GM23338 (cell line): ENCODE data around the gene LIMA1. TPM values are rescaled to one million over a fixed set of nuclear protein-coding genes. Genes with fewer than 3 reads are reported as not detected.

ENCODE experiments used
- ATAC-seq: fragments of 200-7000 bp; cut with Tn5 transposase; 3 replicates; pipeline ENCODE4 v1.9.1; 2020
- DNase-seq: peaks from one replicate; pipeline ENCODE4 v3.0.0-alpha.2; 2015; ENCODE audit warnings: low spot score
- H2AFZ ChIP-seq: fragments of 200-600 bp; sonication (generic); 2 replicates; pipeline ENCODE4 v1.8.0; 2016; ENCODE audit warnings: antibody characterized with exemption, mild to moderate bottlenecking, moderate library complexity
- H3F3A ChIP-seq: fragments of 200-600 bp; sonication (generic); replicated peaks from 2 replicates; pipeline ENCODE4 v1.8.0; 2017; ENCODE audit warnings: antibody characterized with exemption, mixed run types, low read depth
- H3K27ac ChIP-seq: fragments of 200-600 bp; sonication (generic); 2 replicates; pipeline ENCODE4 v1.6.1; 2016; ENCODE audit warnings: low read depth
- H3K27me3 ChIP-seq: fragments of 200-600 bp; sonication (generic); 2 replicates; pipeline ENCODE4 v1.8.0; 2016; ENCODE audit warnings: mild to moderate bottlenecking, mixed run types, moderate library complexity; ENCODE audit not compliant: insufficient read depth
- H3K36me3 ChIP-seq: fragments of 200-600 bp; sonication (generic); 2 replicates; pipeline ENCODE4 v1.8.0; 2016; ENCODE audit warnings: mild to moderate bottlenecking; ENCODE audit not compliant: insufficient read depth
- H3K4me1 ChIP-seq: fragments of 200-600 bp; sonication (generic); 2 replicates; pipeline ENCODE4 v1.8.0; 2016; ENCODE audit warnings: mild to moderate bottlenecking, moderate library complexity; ENCODE audit not compliant: insufficient read depth
- H3K4me2 ChIP-seq: fragments of 200-600 bp; sonication (generic); 2 replicates; pipeline ENCODE4 v1.7.1; 2017; ENCODE audit warnings: mixed run types
- H3K4me3 ChIP-seq: fragments of 200-600 bp; sonication (generic); 2 replicates; pipeline ENCODE4 v1.6.1; 2016; ENCODE audit warnings: mixed run types
- H3K79me2 ChIP-seq: fragments of 200-600 bp; sonication (generic); replicated peaks from 2 replicates; pipeline ENCODE4 v1.8.0; 2017; ENCODE audit warnings: mild to moderate bottlenecking; ENCODE audit not compliant: insufficient read depth
- H3K9me2 ChIP-seq: fragments of 200-600 bp; sonication (generic); 2 replicates; pipeline ENCODE4 v1.8.0; 2017; ENCODE audit not compliant: insufficient read depth
- H4K20me1 ChIP-seq: fragments of 200-600 bp; sonication (generic); replicated peaks from 2 replicates; pipeline ENCODE4 v1.8.0; 2017; ENCODE audit warnings: mild to moderate bottlenecking; ENCODE audit not compliant: insufficient read depth
- H3K27ac Mint-ChIP-seq: 2 replicates; pipeline ENCODE4 v1.8.0; 2020; ENCODE audit warnings: inconsistent platforms, mild to moderate bottlenecking, moderate library complexity, mixed read lengths
- H3K27me3 Mint-ChIP-seq: 3 replicates; pipeline ENCODE4 v1.8.0; 2022; ENCODE audit warnings: low read depth, mild to moderate bottlenecking, moderate library complexity, mixed read lengths, inconsistent platforms; ENCODE audit not compliant: insufficient read depth, poor library complexity
- H3K36me3 Mint-ChIP-seq: 3 replicates; pipeline ENCODE4 v1.8.0; 2021; ENCODE audit warnings: low read depth, mild to moderate bottlenecking, inconsistent platforms, moderate library complexity, mixed read lengths
- H3K4me1 Mint-ChIP-seq: 3 replicates; pipeline ENCODE4 v1.8.0; 2020; ENCODE audit warnings: mild to moderate bottlenecking, inconsistent platforms, mixed read lengths
- H3K4me3 Mint-ChIP-seq: 3 replicates; pipeline ENCODE4 v1.8.0; 2021; ENCODE audit warnings: moderate library complexity, mild to moderate bottlenecking, inconsistent platforms, mixed read lengths
- H3K9me3 Mint-ChIP-seq: 3 replicates; pipeline ENCODE4 v1.8.0; 2020; ENCODE audit warnings: moderate library complexity, mild to moderate bottlenecking, inconsistent platforms, mixed read lengths
- EZH2 ChIP-seq: fragments of 200-600 bp; sonication (generic); IDR thresholded peaks from one replicate; pipeline ENCODE4 v1.8.0; 2017; ENCODE audit warnings: antibody characterized with exemption, mild to moderate bottlenecking, low read depth; ENCODE audit not compliant: unreplicated experiment
- EZH2phosphoT487 ChIP-seq: fragments of 200-600 bp; sonication (generic); IDR thresholded peaks from one replicate; pipeline ENCODE4 v1.8.1; 2018; ENCODE audit warnings: antibody characterized with exemption; ENCODE audit not compliant: unreplicated experiment
- JUNB ChIP-seq: IDR thresholded peaks from one replicate; pipeline ENCODE4 v1.6.1; 2016; ENCODE audit warnings: antibody characterized with exemption; ENCODE audit not compliant: unreplicated experiment
- POLR2AphosphoS5 ChIP-seq: IDR thresholded peaks from 2 replicates; pipeline ENCODE4 v1.6.1; 2016; ENCODE audit warnings: antibody characterized with exemption, low read depth
- STAT1 ChIP-seq: IDR thresholded peaks from one replicate; pipeline ENCODE4 v1.6.1; 2016; ENCODE audit warnings: antibody characterized with exemption; ENCODE audit not compliant: unreplicated experiment
- ZNF331 ChIP-seq: fragments of 250-450 bp; sonication (Bioruptor Pico); IDR thresholded peaks from 2 replicates; pipeline ENCODE4 v1.5.0; 2020; ENCODE audit warnings: low read depth, mild to moderate bottlenecking, moderate library complexity
- polyA plus RNA-seq: library from polyadenylated mRNA; unstranded; fragments of >200 nt; fragmentation: Nextera tagmentation; extraction: Ambion mirVana; gene quantifications from 2 replicates; pipeline ENCODE4 v1.2.1, GENCODE V29; 2016
- total RNA-seq: library from RNA; depleted of rRNA; stranded (reverse); fragments of >200 nt; shearing (Covaris generic); gene quantifications from 2 replicates; pipeline ENCODE4 v1.2.3, GENCODE V29; 2014
- TF ChIP-seq, protein P1 (sequence below): IDR thresholded peaks from one replicate; pipeline ENCODE4 v1.6.1; 2018; ENCODE audit warnings: antibody characterized with exemption; ENCODE audit not compliant: unreplicated experiment
- TF ChIP-seq, protein P2 (sequence below), 2 experiments: fragments of 200-600 bp in 1 of 2; sonication (generic) in 1 of 2; conservative IDR thresholded peaks; 2 replicates each; pipeline versions ENCODE4 v1.5.1 to v1.6.1; 2016 to 2017; ENCODE audit warnings: antibody characterized with exemption in 2 of 2, low read depth in 2 of 2, mild to moderate bottlenecking in 2 of 2, moderate library complexity in 1 of 2
- TF ChIP-seq, protein P3 (sequence below): fragments of 250-450 bp; sonication (Bioruptor Pico); IDR thresholded peaks from 2 replicates; pipeline ENCODE4 v1.5.0; 2020; ENCODE audit warnings: mild to moderate bottlenecking, moderate library complexity

Gene LIMA1
- total and polyA plus RNA-seq, 2 experiments from 2014 or later, result 27.7 to 29.6 TPM

DNA sequence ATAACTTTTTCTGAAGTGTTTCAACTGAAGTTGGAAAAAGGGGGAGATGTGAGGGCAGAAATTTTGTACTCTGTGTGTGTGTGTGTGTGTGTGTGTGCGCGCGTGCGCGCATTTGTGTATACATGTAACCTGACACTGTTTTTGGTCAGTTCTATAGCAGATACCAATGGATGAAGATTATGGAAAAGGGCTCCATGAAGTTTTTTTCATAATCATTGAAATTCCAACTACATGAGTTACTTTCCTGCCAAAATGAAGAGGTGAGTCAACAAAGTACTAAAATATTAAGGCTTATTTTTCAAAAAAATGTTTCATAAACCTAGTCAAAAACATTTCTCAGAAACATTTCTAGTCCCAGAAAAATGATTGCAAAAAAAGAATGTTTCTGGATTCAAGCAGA is 90.4 kb downstream of the LIMA1 start (continued):
- TF ChIP-seq, protein P1, sequence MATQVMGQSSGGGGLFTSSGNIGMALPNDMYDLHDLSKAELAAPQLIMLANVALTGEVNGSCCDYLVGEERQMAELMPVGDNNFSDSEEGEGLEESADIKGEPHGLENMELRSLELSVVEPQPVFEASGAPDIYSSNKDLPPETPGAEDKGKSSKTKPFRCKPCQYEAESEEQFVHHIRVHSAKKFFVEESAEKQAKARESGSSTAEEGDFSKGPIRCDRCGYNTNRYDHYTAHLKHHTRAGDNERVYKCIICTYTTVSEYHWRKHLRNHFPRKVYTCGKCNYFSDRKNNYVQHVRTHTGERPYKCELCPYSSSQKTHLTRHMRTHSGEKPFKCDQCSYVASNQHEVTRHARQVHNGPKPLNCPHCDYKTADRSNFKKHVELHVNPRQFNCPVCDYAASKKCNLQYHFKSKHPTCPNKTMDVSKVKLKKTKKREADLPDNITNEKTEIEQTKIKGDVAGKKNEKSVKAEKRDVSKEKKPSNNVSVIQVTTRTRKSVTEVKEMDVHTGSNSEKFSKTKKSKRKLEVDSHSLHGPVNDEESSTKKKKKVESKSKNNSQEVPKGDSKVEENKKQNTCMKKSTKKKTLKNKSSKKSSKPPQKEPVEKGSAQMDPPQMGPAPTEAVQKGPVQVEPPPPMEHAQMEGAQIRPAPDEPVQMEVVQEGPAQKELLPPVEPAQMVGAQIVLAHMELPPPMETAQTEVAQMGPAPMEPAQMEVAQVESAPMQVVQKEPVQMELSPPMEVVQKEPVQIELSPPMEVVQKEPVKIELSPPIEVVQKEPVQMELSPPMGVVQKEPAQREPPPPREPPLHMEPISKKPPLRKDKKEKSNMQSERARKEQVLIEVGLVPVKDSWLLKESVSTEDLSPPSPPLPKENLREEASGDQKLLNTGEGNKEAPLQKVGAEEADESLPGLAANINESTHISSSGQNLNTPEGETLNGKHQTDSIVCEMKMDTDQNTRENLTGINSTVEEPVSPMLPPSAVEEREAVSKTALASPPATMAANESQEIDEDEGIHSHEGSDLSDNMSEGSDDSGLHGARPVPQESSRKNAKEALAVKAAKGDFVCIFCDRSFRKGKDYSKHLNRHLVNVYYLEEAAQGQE, result no peak
- TF ChIP-seq ZNF331 (CRISPR knock-in tag), result no peak

DNA sequence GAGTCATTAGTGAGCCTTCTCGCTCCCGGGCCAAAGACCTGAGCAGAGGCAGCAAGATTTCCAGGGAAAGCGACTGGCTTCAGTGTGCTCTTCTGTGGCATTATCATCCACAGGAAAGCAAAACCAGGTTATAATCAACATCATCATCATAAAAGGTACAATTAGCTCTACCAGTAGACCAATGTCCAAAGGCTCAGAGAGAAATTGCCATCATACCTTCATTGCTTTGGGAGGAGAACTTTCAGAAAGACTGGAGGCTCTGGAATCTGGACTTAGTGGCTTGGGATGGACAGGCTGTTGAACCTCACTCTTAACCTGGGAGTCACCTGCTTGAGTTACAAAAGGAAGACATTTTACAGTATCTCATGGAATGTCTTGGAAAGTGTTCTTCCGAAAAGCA is 91.1 kb downstream of the LIMA1 start:
- H3K4me3 Mint-ChIP-seq, result no peak overlapping the region
- TF ChIP-seq, protein P2, sequence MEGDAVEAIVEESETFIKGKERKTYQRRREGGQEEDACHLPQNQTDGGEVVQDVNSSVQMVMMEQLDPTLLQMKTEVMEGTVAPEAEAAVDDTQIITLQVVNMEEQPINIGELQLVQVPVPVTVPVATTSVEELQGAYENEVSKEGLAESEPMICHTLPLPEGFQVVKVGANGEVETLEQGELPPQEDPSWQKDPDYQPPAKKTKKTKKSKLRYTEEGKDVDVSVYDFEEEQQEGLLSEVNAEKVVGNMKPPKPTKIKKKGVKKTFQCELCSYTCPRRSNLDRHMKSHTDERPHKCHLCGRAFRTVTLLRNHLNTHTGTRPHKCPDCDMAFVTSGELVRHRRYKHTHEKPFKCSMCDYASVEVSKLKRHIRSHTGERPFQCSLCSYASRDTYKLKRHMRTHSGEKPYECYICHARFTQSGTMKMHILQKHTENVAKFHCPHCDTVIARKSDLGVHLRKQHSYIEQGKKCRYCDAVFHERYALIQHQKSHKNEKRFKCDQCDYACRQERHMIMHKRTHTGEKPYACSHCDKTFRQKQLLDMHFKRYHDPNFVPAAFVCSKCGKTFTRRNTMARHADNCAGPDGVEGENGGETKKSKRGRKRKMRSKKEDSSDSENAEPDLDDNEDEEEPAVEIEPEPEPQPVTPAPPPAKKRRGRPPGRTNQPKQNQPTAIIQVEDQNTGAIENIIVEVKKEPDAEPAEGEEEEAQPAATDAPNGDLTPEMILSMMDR (conservative IDR thresholded peaks at IDR 0.05; ENCODE audit: low read depth in 2 of 2), result no peak
- TF ChIP-seq POLR2AphosphoS5 (no peak), EZH2 (no peak), JUNB (no peak), ZNF331 (CRISPR knock-in tag) (no peak), STAT1 (no peak), EZH2phosphoT487 (no peak)
- TF ChIP-seq, protein P3, sequence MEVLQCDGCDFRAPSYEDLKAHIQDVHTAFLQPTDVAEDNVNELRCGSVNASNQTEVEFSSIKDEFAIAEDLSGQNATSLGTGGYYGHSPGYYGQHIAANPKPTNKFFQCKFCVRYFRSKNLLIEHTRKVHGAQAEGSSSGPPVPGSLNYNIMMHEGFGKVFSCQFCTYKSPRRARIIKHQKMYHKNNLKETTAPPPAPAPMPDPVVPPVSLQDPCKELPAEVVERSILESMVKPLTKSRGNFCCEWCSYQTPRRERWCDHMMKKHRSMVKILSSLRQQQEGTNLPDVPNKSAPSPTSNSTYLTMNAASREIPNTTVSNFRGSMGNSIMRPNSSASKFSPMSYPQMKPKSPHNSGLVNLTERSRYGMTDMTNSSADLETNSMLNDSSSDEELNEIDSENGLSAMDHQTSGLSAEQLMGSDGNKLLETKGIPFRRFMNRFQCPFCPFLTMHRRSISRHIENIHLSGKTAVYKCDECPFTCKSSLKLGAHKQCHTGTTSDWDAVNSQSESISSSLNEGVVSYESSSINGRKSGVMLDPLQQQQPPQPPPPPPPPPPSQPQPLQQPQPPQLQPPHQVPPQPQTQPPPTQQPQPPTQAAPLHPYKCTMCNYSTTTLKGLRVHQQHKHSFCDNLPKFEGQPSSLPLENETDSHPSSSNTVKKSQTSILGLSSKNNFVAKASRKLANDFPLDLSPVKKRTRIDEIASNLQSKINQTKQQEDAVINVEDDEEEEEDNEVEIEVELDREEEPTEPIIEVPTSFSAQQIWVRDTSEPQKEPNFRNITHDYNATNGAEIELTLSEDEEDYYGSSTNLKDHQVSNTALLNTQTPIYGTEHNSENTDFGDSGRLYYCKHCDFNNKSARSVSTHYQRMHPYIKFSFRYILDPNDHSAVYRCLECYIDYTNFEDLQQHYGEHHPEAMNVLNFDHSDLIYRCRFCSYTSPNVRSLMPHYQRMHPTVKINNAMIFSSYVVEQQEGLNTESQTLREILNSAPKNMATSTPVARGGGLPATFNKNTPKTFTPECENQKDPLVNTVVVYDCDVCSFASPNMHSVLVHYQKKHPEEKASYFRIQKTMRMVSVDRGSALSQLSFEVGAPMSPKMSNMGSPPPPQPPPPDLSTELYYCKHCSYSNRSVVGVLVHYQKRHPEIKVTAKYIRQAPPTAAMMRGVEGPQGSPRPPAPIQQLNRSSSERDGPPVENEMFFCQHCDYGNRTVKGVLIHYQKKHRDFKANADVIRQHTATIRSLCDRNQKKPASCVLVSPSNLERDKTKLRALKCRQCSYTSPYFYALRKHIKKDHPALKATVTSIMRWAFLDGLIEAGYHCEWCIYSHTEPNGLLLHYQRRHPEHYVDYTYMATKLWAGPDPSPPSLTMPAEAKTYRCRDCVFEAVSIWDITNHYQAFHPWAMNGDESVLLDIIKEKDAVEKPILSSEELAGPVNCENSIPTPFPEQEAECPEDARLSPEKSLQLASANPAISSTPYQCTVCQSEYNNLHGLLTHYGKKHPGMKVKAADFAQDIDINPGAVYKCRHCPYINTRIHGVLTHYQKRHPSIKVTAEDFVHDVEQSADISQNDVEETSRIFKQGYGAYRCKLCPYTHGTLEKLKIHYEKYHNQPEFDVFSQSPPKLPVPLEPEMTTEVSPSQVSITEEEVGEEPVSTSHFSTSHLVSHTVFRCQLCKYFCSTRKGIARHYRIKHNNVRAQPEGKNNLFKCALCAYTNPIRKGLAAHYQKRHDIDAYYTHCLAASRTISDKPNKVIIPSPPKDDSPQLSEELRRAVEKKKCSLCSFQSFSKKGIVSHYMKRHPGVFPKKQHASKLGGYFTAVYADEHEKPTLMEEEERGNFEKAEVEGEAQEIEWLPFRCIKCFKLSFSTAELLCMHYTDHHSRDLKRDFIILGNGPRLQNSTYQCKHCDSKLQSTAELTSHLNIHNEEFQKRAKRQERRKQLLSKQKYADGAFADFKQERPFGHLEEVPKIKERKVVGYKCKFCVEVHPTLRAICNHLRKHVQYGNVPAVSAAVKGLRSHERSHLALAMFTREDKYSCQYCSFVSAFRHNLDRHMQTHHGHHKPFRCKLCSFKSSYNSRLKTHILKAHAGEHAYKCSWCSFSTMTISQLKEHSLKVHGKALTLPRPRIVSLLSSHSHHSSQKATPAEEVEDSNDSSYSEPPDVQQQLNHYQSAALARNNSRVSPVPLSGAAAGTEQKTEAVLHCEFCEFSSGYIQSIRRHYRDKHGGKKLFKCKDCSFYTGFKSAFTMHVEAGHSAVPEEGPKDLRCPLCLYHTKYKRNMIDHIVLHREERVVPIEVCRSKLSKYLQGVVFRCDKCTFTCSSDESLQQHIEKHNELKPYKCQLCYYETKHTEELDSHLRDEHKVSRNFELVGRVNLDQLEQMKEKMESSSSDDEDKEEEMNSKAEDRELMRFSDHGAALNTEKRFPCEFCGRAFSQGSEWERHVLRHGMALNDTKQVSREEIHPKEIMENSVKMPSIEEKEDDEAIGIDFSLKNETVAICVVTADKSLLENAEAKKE (CRISPR knock-in tag), result no peak
- TF ChIP-seq, protein P1, result no peak

More for the DNA sequence above, 91.1 kb downstream of the LIMA1 start:
- 0 out of 2 replicates have a peak overlapping the region, but pooled peaks have one; percentile 30 for H3K27ac ChIP-seq
- peaks cover 16% of the 10 kb centered on the region for H3K36me3 ChIP-seq
- no peaks in the 10 kb centered on the region for H3K79me2 ChIP-seq
- H2AFZ ChIP-seq, result no peak overlapping the region
- no peak overlapping the region for H3K4me2 ChIP-seq
- no peak overlapping the region for H3K4me3 ChIP-seq
- ATAC-seq, result no peak
- no peaks in the 10 kb centered on the region for H3K9me2 ChIP-seq
- Mint-ChIP-seq H3K9me3 (no peaks in the 10 kb centered on the region), H3K27ac (no peak overlapping the region), H3K36me3 (peaks cover 28% of the 10 kb centered on the region), H3K4me1 (no peaks in the 10 kb centered on the region), H3K27me3 (no peaks in the 10 kb centered on the region)
- H3F3A ChIP-seq, result no peaks in the 10 kb centered on the region
- H3K4me1 ChIP-seq, result no peaks in the 10 kb centered on the region
- no peaks in the 10 kb centered on the region for H3K27me3 ChIP-seq
- H4K20me1 ChIP-seq, result no peaks in the 10 kb centered on the region
- DNase-seq, result no peak
